Pancreas (tissue), 10 donors: Measurements from ENCODE around the gene PEPD. TPM values are rescaled to one million over a fixed set of nuclear protein-coding genes. Genes with fewer than 3 reads are reported as not detected.

Source experiments
- ATAC-seq, 4 donors: fragments of 200-7000 bp; cut with Tn5 transposase; one replicate each; pipeline versions ENCODE4 v1.8.0 to v1.9.1; 2020; ENCODE audit warnings: mild to moderate bottlenecking in 4 of 4, moderate library complexity in 4 of 4
- DNase-seq, 6 donors: peaks; one replicate each; pipeline ENCODE4 v3.0.0-alpha.2; 2020
- FAIRE-seq: peaks from 2 replicates; lab custom pipeline; 2012; peaks lifted over from hg19 to GRCh38; lab: Jason Lieb, UNC
- H3K27ac ChIP-seq, 4 donors: fragments of 200-600 bp; sonication (generic); 1 replicate in 3 of 4; 2 replicates in 1 of 4; pipeline versions ENCODE4 v1.5.0 to v1.8.0; 2020
- H3K27me3 ChIP-seq, 4 donors: fragments of 200-600 bp; one replicate each; pipeline ENCODE4 v1.8.0; 2021
- H3K36me3 ChIP-seq, 3 donors: fragments of 200-600 bp; sonication (generic) in 1 of 3; one replicate each; pipeline versions ENCODE4 v1.5.0 to v1.8.0; 2020 to 2021
- H3K4me1 ChIP-seq, 3 donors: fragments of 200-600 bp; one replicate each; pipeline ENCODE4 v1.8.0; 2021
- H3K4me3 ChIP-seq, 4 donors: fragments of 200-600 bp; sonication (generic) in 2 of 4; one replicate each; pipeline versions ENCODE4 v1.5.0 to v1.8.0; 2020 to 2021
- H3K9me3 ChIP-seq, 4 donors: fragments of 200-600 bp; one replicate each; pipeline ENCODE4 v1.8.0; 2021
- WGBS, 2 donors: extraction: QIAGEN DNeasy Blood & Tissue Kit; methylation state at CpG; one replicate each; pipeline ENCODE4 v1.1.7; 2013; 5-methylcytosine and 5-hydroxymethylcytosine counted together
- intact Hi-C, 3 donors: fragments of 100-400 bp; cut with DNase I; formaldehyde crosslinking; loops; one replicate each; pipeline versions ENCODE4 v1.11.1 to v1.14.2; 2022
- polyA plus RNA-seq, 2 donors: library from polyadenylated mRNA; stranded (reverse); fragments of 200-250 nt; gene quantifications; one replicate each; pipeline ENCODE4 v1.2.3, GENCODE V29; 2013
- total RNA-seq, 6 donors: library from RNA; stranded (reverse); fragmentation: NEBNext Ultra II Directional in 4 of 6; extraction: Animal tissue kit (Norgen Biotek cat#: 25700) in 4 of 6; gene quantifications; one replicate each; pipeline versions ENCODE4 v1.2.1 to v1.2.4, GENCODE V29; 2021 to 2023
- TF ChIP-seq, protein P1 (sequence below), 4 donors: fragments of 200-600 bp; sonication (generic) in 3 of 4; IDR thresholded peaks; one replicate each; pipeline versions ENCODE4 v1.5.0 to v1.8.0; 2021; ENCODE audit warnings: antibody characterized with exemption in 4 of 4
- donor health status: healthy with polysubstance abuse.
- donor health status: DM: no; HTN: no; CAD: no; lungs with moderate emphysema.
- donor health status: DM: no; HTN: no; CAD: no.
- donor health status: control.
- donor health status: control.
- donor health status: Bipolar disorder and iron deficiency.
- donor health status: DM: yes; HTN: yes; CAD: no.
- donor health status: DM: no; HTN: no; CAD: no.
- donor health status: DM: no; HTN: no; CAD: no.
- donor health status: DM: yes; HTN: yes; CAD: no.

The PEPD gene
- total and polyA plus RNA-seq, 8 donors = 13.7 to 36.1 (median 22.5) TPM

DNA sequence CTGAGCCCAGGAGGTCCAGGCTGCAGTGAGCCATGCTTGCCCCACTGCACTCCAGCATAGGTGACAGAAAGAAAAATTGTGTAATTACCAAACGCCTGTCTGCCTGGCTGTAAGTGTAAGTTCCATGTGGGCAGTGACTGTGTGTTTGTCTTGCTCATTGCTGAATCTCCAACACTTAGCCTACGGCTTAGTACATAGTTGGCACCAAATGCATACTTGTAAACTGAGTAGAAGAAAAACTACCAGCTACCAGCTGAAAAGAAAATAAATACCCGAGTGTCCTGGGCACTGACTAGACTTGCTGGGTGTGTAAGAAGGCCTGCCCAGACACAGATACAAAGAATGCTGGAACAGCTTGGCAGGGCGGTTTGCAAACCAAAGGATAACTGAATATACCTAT is 150.8 kb downstream of the PEPD start:
- Histone ChIP-seq H3K9me3 (no peaks in the 10 kb centered on the region), H3K4me1 (peaks cover 5 to 12% (median 7%) of the 10 kb centered on the region in 3 donors), H3K4me3 (no peak overlapping the region), H3K36me3 (no peaks in the 10 kb centered on the region), H3K27ac (no peak overlapping the region), H3K27me3 (no peaks in the 10 kb centered on the region)
- intact Hi-C loops = no loop called here
- TF ChIP-seq, protein P1, sequence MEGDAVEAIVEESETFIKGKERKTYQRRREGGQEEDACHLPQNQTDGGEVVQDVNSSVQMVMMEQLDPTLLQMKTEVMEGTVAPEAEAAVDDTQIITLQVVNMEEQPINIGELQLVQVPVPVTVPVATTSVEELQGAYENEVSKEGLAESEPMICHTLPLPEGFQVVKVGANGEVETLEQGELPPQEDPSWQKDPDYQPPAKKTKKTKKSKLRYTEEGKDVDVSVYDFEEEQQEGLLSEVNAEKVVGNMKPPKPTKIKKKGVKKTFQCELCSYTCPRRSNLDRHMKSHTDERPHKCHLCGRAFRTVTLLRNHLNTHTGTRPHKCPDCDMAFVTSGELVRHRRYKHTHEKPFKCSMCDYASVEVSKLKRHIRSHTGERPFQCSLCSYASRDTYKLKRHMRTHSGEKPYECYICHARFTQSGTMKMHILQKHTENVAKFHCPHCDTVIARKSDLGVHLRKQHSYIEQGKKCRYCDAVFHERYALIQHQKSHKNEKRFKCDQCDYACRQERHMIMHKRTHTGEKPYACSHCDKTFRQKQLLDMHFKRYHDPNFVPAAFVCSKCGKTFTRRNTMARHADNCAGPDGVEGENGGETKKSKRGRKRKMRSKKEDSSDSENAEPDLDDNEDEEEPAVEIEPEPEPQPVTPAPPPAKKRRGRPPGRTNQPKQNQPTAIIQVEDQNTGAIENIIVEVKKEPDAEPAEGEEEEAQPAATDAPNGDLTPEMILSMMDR (IDR thresholded peaks at IDR 0.05) = no peak
- ATAC-seq (no peak), FAIRE-seq (no peak), DNase-seq (no peak)
- 75 to 84% methylated on average over 4 of the region's 4 CpGs for WGBS, 2 donors

DNA sequence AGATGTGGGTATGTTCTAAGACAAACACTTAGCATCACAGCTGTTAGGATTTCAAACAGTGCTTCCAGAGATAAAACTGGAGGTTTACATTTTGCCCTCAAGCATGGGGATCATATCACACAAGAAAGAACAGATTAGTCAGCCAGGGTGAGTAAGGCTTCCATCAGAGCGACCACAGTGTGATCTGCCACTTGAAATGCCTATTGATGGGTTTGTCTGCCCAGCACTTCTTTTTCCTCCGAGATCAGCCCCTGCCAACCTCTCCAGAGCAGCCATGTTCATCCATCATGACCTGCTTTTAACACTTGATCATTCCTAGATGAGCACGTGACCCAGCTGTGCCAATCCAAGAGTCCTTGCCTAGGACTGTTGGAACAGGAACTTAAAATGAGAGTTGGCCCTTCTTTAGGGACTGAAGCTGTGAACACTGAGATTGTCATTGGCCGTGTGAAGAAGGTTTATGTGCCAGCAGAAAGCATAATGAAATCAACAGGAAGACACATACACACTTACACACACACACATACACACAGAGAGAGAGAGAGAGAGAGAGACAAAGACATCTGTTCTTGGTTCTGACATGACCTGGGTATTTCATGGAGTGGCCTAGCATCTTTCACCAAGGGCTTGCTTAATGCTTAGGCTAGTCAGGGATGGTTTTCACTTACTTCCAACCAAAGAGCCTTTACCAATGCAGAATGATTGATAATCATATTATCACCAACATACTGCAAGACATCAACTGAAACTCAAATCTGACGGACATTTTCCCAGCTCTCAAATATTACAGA is 153.3 kb downstream of the PEPD start:
- DNase-seq (no peak), FAIRE-seq (no peak), ATAC-seq (no peak)
- Histone ChIP-seq H3K4me1 (no peaks in the 10 kb centered on the region), H3K4me3 (no peak overlapping the region), H3K27me3 (no peaks in the 10 kb centered on the region), H3K36me3 (no peaks in the 10 kb centered on the region), H3K9me3 (no peaks in the 10 kb centered on the region), H3K27ac (no peak overlapping the region)
- intact Hi-C loops = no loop called here
- TF ChIP-seq, protein P1 (IDR thresholded peaks at IDR 0.05) = no peak
- 69 to 74% methylated on average over 5 of the region's 5 CpGs for WGBS, 2 donors

DNA sequence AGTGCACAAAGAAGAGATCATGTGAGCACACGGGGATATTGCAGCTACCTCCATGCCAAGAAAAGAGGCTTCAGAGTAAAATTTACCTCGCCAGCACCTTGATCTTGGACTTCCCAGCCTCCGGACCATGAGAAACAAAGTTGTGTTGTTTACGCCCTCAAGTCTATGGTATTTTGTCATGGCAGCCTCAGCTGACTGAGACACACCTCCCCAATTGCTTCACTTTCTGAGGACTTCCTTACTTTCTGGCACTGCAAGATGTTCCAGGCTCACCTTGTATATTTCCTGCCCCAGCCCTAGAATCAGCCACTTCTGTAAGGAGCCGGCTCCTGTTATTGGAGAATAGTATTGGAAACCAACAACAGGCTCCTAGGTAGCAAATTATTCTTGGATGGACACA is 154.7 kb downstream of the PEPD start:
- Histone ChIP-seq H3K36me3 (no peaks in the 10 kb centered on the region), H3K27me3 (no peaks in the 10 kb centered on the region), H3K4me1 (no peaks in the 10 kb centered on the region), H3K9me3 (no peaks in the 10 kb centered on the region), H3K27ac (no peak overlapping the region), H3K4me3 (no peak overlapping the region)
- DNase-seq (no peak), FAIRE-seq (no peak), ATAC-seq (no peak)
- intact Hi-C loops = no loop called here
- TF ChIP-seq, protein P1 (IDR thresholded peaks at IDR 0.05) = no peak
- 64 to 83% methylated on average over 5 of the region's 5 CpGs for WGBS, 2 donors

DNA sequence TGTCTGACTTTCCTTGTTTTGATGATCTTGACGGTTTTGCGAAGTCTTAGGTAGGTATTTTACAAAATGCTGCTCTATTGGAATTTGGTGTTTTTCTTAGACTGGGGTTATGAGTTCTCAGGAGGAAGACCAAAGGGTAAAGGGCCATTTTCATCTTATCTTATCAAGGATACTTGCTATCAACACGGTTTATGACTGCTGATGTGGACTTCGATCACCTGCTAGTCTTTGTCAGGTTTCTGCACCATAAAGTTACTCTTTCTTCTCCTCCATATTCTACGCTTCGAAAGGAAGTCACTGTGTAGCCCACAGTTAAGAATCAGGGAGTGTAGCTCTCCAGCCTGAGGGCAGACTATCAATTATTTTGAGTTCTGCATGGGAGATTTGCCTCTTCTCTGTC is 155.5 kb downstream of the PEPD start:
- WGBS, 2 donors = 51 to 62% methylated on average over 6 of the region's 6 CpGs
- no peak for DNase-seq
- ATAC-seq = no peak
- TF ChIP-seq, protein P1 (IDR thresholded peaks at IDR 0.05) = no peak
- H3K36me3 ChIP-seq = no peaks in the 10 kb centered on the region
- no peaks in the 10 kb centered on the region for H3K4me1 ChIP-seq
- no peak overlapping the region for H3K27ac ChIP-seq
- H3K9me3 ChIP-seq = no peaks in the 10 kb centered on the region
- intact Hi-C loops = no loop called here
- FAIRE-seq = no peak
- no peaks in the 10 kb centered on the region for H3K27me3 ChIP-seq
- H3K4me3 ChIP-seq = no peak overlapping the region

DNA sequence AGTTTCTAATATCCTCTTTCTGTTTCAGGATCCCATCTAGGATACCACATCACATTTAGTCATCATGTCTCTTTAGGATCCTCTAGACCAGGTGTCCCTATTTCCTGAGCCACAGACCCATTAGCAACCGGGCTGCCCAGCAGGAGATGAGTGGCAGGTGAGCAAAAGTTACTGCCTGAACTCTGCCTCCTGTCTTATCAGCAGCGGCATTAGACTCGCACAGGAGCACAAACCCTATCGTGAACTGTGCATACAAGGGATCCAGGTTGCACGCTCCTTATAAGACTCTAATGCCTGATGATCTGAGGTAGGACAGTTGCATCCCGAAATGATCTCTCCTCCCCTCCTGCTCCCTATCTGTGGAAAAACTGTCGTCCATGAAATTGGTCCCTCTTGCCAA is 155.9 kb downstream of the PEPD start:
- TF ChIP-seq, protein P1 (IDR thresholded peaks at IDR 0.05) = no peak
- DNase-seq (no peak), ATAC-seq (no peak), FAIRE-seq (no peak)
- H3K27ac ChIP-seq = no peak overlapping the region
- H3K4me1 ChIP-seq = no peaks in the 10 kb centered on the region
- no peaks in the 10 kb centered on the region for H3K27me3 ChIP-seq
- intact Hi-C loops = no loop called here
- H3K36me3 ChIP-seq = no peaks in the 10 kb centered on the region
- H3K9me3 ChIP-seq = no peaks in the 10 kb centered on the region
- 29 to 36% methylated on average over 7 of the region's 7 CpGs for WGBS, 2 donors
- no peak overlapping the region for H3K4me3 ChIP-seq
